H1 (cell line): ENCODE measurements around the gene MYOM3. TPM values are rescaled to one million over a fixed set of nuclear protein-coding genes. Genes with fewer than 3 reads are reported as not detected.

Source experiments
- CTCF ChIA-PET: fragments of 300-600 bp; sonication (Branson Sonifier 250); formaldehyde crosslinking; loops from one replicate; lab custom pipeline; 2021; ENCODE audit not compliant: partially characterized antibody; lab: Charles Lee
- POLR2A ChIA-PET: fragments of 300-600 bp; sonication (Branson Sonifier 250); formaldehyde crosslinking; loops from one replicate; lab custom pipeline; 2021; ENCODE audit warnings: inconsistent platforms; ENCODE audit not compliant: partially characterized antibody; lab: Charles Lee
- DNase-seq, 2 experiments: peaks; one replicate each; pipeline versions ENCODE4 v3.0.0 to v3.0.0-alpha.2; 2010 to 2022; ENCODE audit warnings: low spot score in 2 of 2, low read depth in 1 of 2, mixed read lengths in 1 of 2
- FAIRE-seq: peaks from 2 replicates; lab custom pipeline; 2011; peaks lifted over from hg19 to GRCh38; lab: Jason Lieb, UNC
- H2AFZ ChIP-seq: 2 replicates; pipeline ENCODE4 v1.8.1; 2012; ENCODE audit warnings: low read length, inconsistent platforms
- H2AK5ac ChIP-seq: 2 replicates; pipeline ENCODE4 v1.6.1; 2013; ENCODE audit warnings: low read depth, low read length
- H2BK120ac ChIP-seq: replicated peaks from 2 replicates; pipeline ENCODE3; 2013; ENCODE audit warnings: low read depth, low read length, inconsistent platforms
- H2BK12ac ChIP-seq: 2 replicates; pipeline ENCODE4 v1.6.1; 2013; ENCODE audit warnings: low read depth, low read length
- H2BK15ac ChIP-seq: 2 replicates; pipeline ENCODE4 v1.6.1; 2013; ENCODE audit warnings: low read length
- H2BK20ac ChIP-seq: 2 replicates; pipeline ENCODE4 v1.6.1; 2013; ENCODE audit warnings: low read length
- H2BK5ac ChIP-seq: 2 replicates; pipeline ENCODE4 v1.6.1; 2013; ENCODE audit warnings: low read depth, low read length
- H3K14ac ChIP-seq: 2 replicates; pipeline ENCODE4 v1.6.1; 2013; ENCODE audit warnings: inconsistent platforms; ENCODE audit not compliant: insufficient read length
- H3K18ac ChIP-seq: 2 replicates; pipeline ENCODE4 v1.6.1; 2013; ENCODE audit warnings: low read length; ENCODE audit errors: extremely low read depth
- H3K23ac ChIP-seq: 2 replicates; pipeline ENCODE4 v1.6.1; 2013; ENCODE audit warnings: inconsistent platforms; ENCODE audit not compliant: insufficient read length
- H3K23me2 ChIP-seq: 2 replicates; pipeline ENCODE4 v1.6.1; 2013; ENCODE audit warnings: low read depth, low read length
- H3K27ac ChIP-seq: 2 replicates; pipeline ENCODE4 v1.6.1; 2011; ENCODE audit warnings: low read depth, low read length, inconsistent platforms
- H3K27me3 ChIP-seq, 4 experiments: replicated peaks in 1 of 4; 1 replicate in 1 of 4; 2 replicates in 3 of 4; pipeline versions ENCODE4 v1.6.1 to v1.8.1; 2011 to 2013; ENCODE audit warnings: low read length in 3 of 4, mild to moderate bottlenecking in 3 of 4, inconsistent platforms in 2 of 4, mixed read lengths in 2 of 4, moderate library complexity in 1 of 4; ENCODE audit not compliant: control insufficient read depth in 3 of 4, insufficient read depth in 3 of 4; ENCODE audit errors: extremely low read depth in 1 of 4
- H3K36me3 ChIP-seq, 4 experiments: 2 replicates each; pipeline versions ENCODE4 v1.6.1 to v1.8.1; 2011 to 2013; ENCODE audit warnings: mild to moderate bottlenecking in 4 of 4, low read length in 3 of 4, moderate library complexity in 2 of 4, control low read depth in 1 of 4, inconsistent platforms in 1 of 4; ENCODE audit not compliant: insufficient read depth in 4 of 4, control insufficient read depth in 2 of 4
- H3K4ac ChIP-seq: replicated peaks from 2 replicates; pipeline ENCODE3; 2013; ENCODE audit warnings: low read length, low read depth, mixed read lengths, inconsistent platforms; ENCODE audit not compliant: insufficient read length
- H3K4me1 ChIP-seq, 4 experiments: replicated peaks in 1 of 4; 1 replicate in 1 of 4; 2 replicates in 3 of 4; pipeline versions ENCODE4 v1.6.1 to v1.8.1; 2011 to 2013; ENCODE audit warnings: low read length in 3 of 4, inconsistent platforms in 2 of 4, mixed read lengths in 1 of 4; ENCODE audit not compliant: insufficient read depth in 4 of 4, control insufficient read depth in 3 of 4
- H3K4me2 ChIP-seq, 2 experiments: 2 replicates each; pipeline versions ENCODE4 v1.6.1 to v1.8.1; 2011 to 2013; ENCODE audit warnings: low read depth in 2 of 2, low read length in 2 of 2, control low read depth in 1 of 2, inconsistent platforms in 1 of 2, mild to moderate bottlenecking in 1 of 2; ENCODE audit not compliant: insufficient read depth in 1 of 2
- H3K4me3 ChIP-seq, 4 experiments: fragments of 200-600, 300-600 bp in 1 of 4; sonication (generic), shearing (Covaris generic), sonication (Bioruptor Twin) in 1 of 4; 2 replicates each; pipeline versions ENCODE4 v1.5.1 to v1.8.1; 2011 to 2016; ENCODE audit warnings: low read length in 4 of 4, low read depth in 3 of 4, control low read depth in 2 of 4, inconsistent platforms in 2 of 4, mild to moderate bottlenecking in 2 of 4, mixed read lengths in 1 of 4, moderate library complexity in 1 of 4; ENCODE audit not compliant: insufficient read depth in 2 of 4; ENCODE audit errors: extremely low read depth in 1 of 4
- H3K56ac ChIP-seq: replicated peaks from 2 replicates; pipeline ENCODE3; 2013; ENCODE audit warnings: low read depth, mild to moderate bottlenecking, mixed read lengths, low read length, inconsistent platforms; ENCODE audit not compliant: insufficient read length
- H3K79me1 ChIP-seq: 2 replicates; pipeline ENCODE4 v1.6.1; 2013; ENCODE audit warnings: low read depth, low read length, control low read depth
- H3K79me2 ChIP-seq, 2 experiments: 2 replicates each; pipeline versions ENCODE4 v1.6.1 to v1.8.1; 2012 to 2013; ENCODE audit warnings: low read length in 2 of 2, mild to moderate bottlenecking in 2 of 2, inconsistent platforms in 1 of 2; ENCODE audit not compliant: insufficient read depth in 2 of 2, control insufficient read depth in 1 of 2
- H3K9ac ChIP-seq, 4 experiments: replicated peaks in 1 of 4; 1 replicate in 1 of 4; 2 replicates in 3 of 4; pipeline versions ENCODE4 v1.6.1 to v1.8.1; 2011 to 2013; ENCODE audit warnings: low read depth in 3 of 4, low read length in 3 of 4, control low read depth in 2 of 4, mild to moderate bottlenecking in 2 of 4, moderate library complexity in 2 of 4, inconsistent platforms in 1 of 4; ENCODE audit errors: extremely low read depth in 1 of 4
- H3K9me3 ChIP-seq, 2 experiments: 2 replicates each; pipeline versions ENCODE4 v1.6.1 to v1.8.1; 2012 to 2013; ENCODE audit warnings: mild to moderate bottlenecking in 2 of 2, moderate library complexity in 2 of 2, control low read depth in 1 of 2, inconsistent platforms in 1 of 2, low read depth in 1 of 2, low read length in 1 of 2, mixed read lengths in 1 of 2; ENCODE audit not compliant: insufficient read depth in 2 of 2
- H4K20me1 ChIP-seq, 2 experiments: replicated peaks in 1 of 2; 2 replicates each; pipeline versions ENCODE3 to v1.8.1; 2011 to 2013; ENCODE audit warnings: inconsistent platforms in 2 of 2, low read length in 2 of 2, mild to moderate bottlenecking in 1 of 2; ENCODE audit not compliant: insufficient read depth in 2 of 2, control insufficient read depth in 1 of 2
- H4K5ac ChIP-seq: 2 replicates; pipeline ENCODE4 v1.6.1; 2013; ENCODE audit warnings: low read length, low read depth, mixed read lengths, inconsistent platforms; ENCODE audit not compliant: insufficient read length
- H4K8ac ChIP-seq: 2 replicates; pipeline ENCODE4 v1.8.0; 2013; ENCODE audit warnings: mild to moderate bottlenecking, moderate library complexity, low read length, inconsistent platforms; ENCODE audit not compliant: insufficient read depth; ENCODE audit errors: extremely low read depth
- H4K91ac ChIP-seq: replicated peaks from 2 replicates; pipeline ENCODE3; 2013; ENCODE audit warnings: low read length, mixed read lengths, inconsistent platforms; ENCODE audit not compliant: insufficient read length
- CHD1 ChIP-seq: IDR thresholded peaks from 2 replicates; pipeline ENCODE4 v1.6.1; 2012; ENCODE audit warnings: low read depth, low read length, improper control_type of control experiment
- HDAC6 ChIP-seq: IDR thresholded peaks from one replicate; pipeline ENCODE4 v1.7.1; 2012; ENCODE audit warnings: low read depth, mild to moderate bottlenecking, inconsistent platforms, low read length, moderate library complexity
- MAFK ChIP-seq: IDR thresholded peaks from 2 replicates; pipeline ENCODE4 v1.6.1; 2012; ENCODE audit warnings: low read depth, mild to moderate bottlenecking, improper control_type of control experiment, low read length
- NANOG ChIP-seq: IDR thresholded peaks from 2 replicates; pipeline ENCODE4 v1.6.1; 2011; ENCODE audit warnings: low read length, low read depth, mild to moderate bottlenecking, inconsistent platforms; ENCODE audit not compliant: insufficient read depth, poor library complexity, severe bottlenecking
- RBBP5 ChIP-seq: IDR thresholded peaks from 2 replicates; pipeline ENCODE4 v1.7.1; 2012; ENCODE audit warnings: low read depth, mild to moderate bottlenecking, inconsistent platforms, low read length, moderate library complexity, borderline replicate concordance
- RXRA ChIP-seq: IDR thresholded peaks from 2 replicates; pipeline ENCODE4 v1.6.1; 2011; ENCODE audit warnings: low read depth, mild to moderate bottlenecking, low read length, moderate library complexity; ENCODE audit not compliant: insufficient read depth
- SAP30 ChIP-seq: fragments of 300-600 bp; sonication (generic); IDR thresholded peaks from 2 replicates; pipeline ENCODE4 v1.7.1; 2012; ENCODE audit warnings: low read length, moderate library complexity, mild to moderate bottlenecking, inconsistent platforms; ENCODE audit not compliant: insufficient read depth, insufficient replicate concordance
- SIX5 ChIP-seq: IDR thresholded peaks from 2 replicates; pipeline ENCODE4 v1.6.1; 2011; ENCODE audit warnings: mild to moderate bottlenecking, low read depth, low read length
- SP4 ChIP-seq: IDR thresholded peaks from 2 replicates; pipeline ENCODE4 v1.6.1; 2012; ENCODE audit warnings: low read length, inconsistent platforms
- TAF1 ChIP-seq: IDR thresholded peaks from 2 replicates; pipeline ENCODE4 v1.6.1; 2011; ENCODE audit warnings: mild to moderate bottlenecking, low read depth, low read length
- TCF12 ChIP-seq: IDR thresholded peaks from 2 replicates; pipeline ENCODE4 v1.6.1; 2011; ENCODE audit warnings: low read depth, mild to moderate bottlenecking, low read length
- YY1 ChIP-seq: IDR thresholded peaks from 2 replicates; pipeline ENCODE4 v1.6.1; 2011; ENCODE audit warnings: low read depth, mild to moderate bottlenecking, low read length
- WGBS, 2 experiments: shearing (Covaris generic) in 1 of 2; methylation state at CpG; one replicate each; pipeline versions ENCODE4 v1.1.6 to v1.1.7; 2013 to 2015; ENCODE audit warnings: low lambda C conversion rate in 2 of 2, mixed read lengths in 2 of 2, inconsistent platforms in 1 of 2, low coverage in 1 of 2, missing lambda C conversion rate in 1 of 2; ENCODE audit not compliant: insufficient replicate concordance in 2 of 2, insufficient coverage in 1 of 2, insufficient read length in 1 of 2; ENCODE audit errors: extremely low coverage in 1 of 2, missing lambda C conversion rate in 1 of 2; 5-methylcytosine and 5-hydroxymethylcytosine counted together
- polyA plus RNA-seq, 7 experiments: library from polyadenylated mRNA; depleted of rRNA in 3 of 7; stranded (reverse) in 5 of 7; unstranded in 2 of 7; fragments of >200 nt in 5 of 7; fragments of 200-250 nt in 2 of 7; gene quantifications; 1 replicate in 5 of 7; 2 replicates in 1 of 7; 4 replicates in 1 of 7; pipeline versions ENCODE4 v1.2.1 to v1.2.3, GENCODE V29; 2011 to 2013; ENCODE audit warnings: missing spikeins in 2 of 7, mixed read lengths in 2 of 7
- total RNA-seq: library from RNA; stranded (reverse); fragmentation: NEBNext Ultra II Directional; extraction: Animal tissue kit (Norgen Biotek cat#: 25700); gene quantifications from 2 replicates; pipeline ENCODE4 v1.2.1, GENCODE V29; 2021

The MYOM3 gene
- total and polyA plus RNA-seq, 2 of the 8 experiments (the other 6 are each of a cell fraction or from before 2014, with no cell fraction given), result 0.08 to 0.09 TPM

DNA sequence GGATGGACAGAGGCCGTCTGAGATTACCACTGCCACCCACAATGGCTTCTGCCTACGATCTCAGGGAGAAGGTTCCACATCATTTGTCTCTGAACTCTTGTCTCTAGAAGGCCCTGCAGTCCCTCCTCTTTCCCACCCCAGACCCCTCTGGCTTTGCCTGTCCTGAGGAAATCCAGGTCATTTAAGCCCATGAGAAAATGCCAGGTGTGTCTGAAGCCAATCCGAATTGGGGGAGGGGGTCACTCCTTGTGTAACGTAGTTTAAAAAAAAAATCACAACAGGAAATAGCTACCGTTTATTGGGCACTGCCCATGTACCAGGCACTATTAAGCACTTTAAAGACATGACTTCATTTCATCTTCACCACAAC, 7.5 kb upstream of the MYOM3 start:
- Histone ChIP-seq H3K9me3 (no peaks in the 10 kb centered on the region), H3K4me2 (no peak overlapping the region), H3K14ac (no peak overlapping the region), H4K5ac (no peak overlapping the region), H2BK12ac (no peak overlapping the region), H2BK120ac (no peak overlapping the region), H3K4me1 (peaks cover 0 to 5% (median 2%) of the 10 kb centered on the region in 4 experiments; a peak in 5 of 7 replicates), H3K79me1 (no peaks in the 10 kb centered on the region), H4K20me1 (no peaks in the 10 kb centered on the region), H3K36me3 (no peaks in the 10 kb centered on the region), H3K23me2 (no peaks in the 10 kb centered on the region), H3K9ac (no peak overlapping the region), H2BK15ac (no peak overlapping the region), H4K8ac (no peak overlapping the region), H2AK5ac (no peak overlapping the region; the same call in 1 of the 2 replicates), H3K56ac (no peak overlapping the region), H2BK5ac (no peak overlapping the region), H3K4ac (no peak overlapping the region), H3K79me2 (no peaks in the 10 kb centered on the region), H3K18ac (no peak overlapping the region), H4K91ac (no peak overlapping the region), H3K4me3 (no peak overlapping the region), H3K27me3 (no peaks in the 10 kb centered on the region), H2AFZ (no peak overlapping the region), H2BK20ac (0 out of 2 replicates have a peak overlapping the region, but pooled peaks have one; percentile 13), H3K27ac (no peak overlapping the region), H3K23ac (no peak overlapping the region)
- ChIA-PET POLR2A (interaction anchor here (1.0 to 2.4 kb wide), 2 partner anchors 31 to 32 kb away, joined by 5 to 9 read pairs; no protein-coding TSS in a partner anchor), CTCF (interaction anchor here (0.9 to 1.3 kb wide), 3 partner anchors 26 to 189 kb away, joined by 3 to 4 read pairs (median 4); no protein-coding TSS in a partner anchor)
- no peak for TF ChIP-seq SAP30
- no peak for TF ChIP-seq TCF12
- TF ChIP-seq RBBP5, result no peak
- TF ChIP-seq NANOG, result no peak
- no peak for TF ChIP-seq CHD1
- TF ChIP-seq SP4, result no peak
- no peak for TF ChIP-seq HDAC6
- no peak for TF ChIP-seq YY1
- no peak for TF ChIP-seq MAFK
- no peak for TF ChIP-seq TAF1
- no peak for TF ChIP-seq SIX5
- no peak for TF ChIP-seq RXRA
- DNase-seq (no peak), FAIRE-seq (no peak)
- WGBS, 2 experiments, result 87% methylated on average over 5 of the region's 5 CpGs; no CpG with 5 or more reads in 1 of the 2 experiments
